Heart right ventricle (tissue), 16 donors: ENCODE data around the gene UBE2I. TPM values are rescaled to one million over a fixed set of nuclear protein-coding genes. Genes with fewer than 3 reads are reported as not detected.

Experiments
- ATAC-seq, 8 donors: fragments of 200-7000 bp; cut with Tn5 transposase; one replicate each; pipeline ENCODE4 v1.9.1; 2020; ENCODE audit warnings: mild to moderate bottlenecking in 8 of 8, moderate library complexity in 8 of 8, moderate number of reproducible peaks in 1 of 8
- DNase-seq, 2 donors: peaks; one replicate each; pipeline ENCODE4 v3.0.0-alpha.2; 2020
- H3K27ac ChIP-seq, 10 donors: fragments of 200-600 bp; sonication (generic) in 2 of 10; one replicate each; pipeline versions ENCODE4 v1.5.0 to v1.8.0; 2020 to 2022; ENCODE audit warnings: mild to moderate bottlenecking in 3 of 10
- H3K27me3 ChIP-seq, 7 donors: fragments of 200-600 bp; one replicate each; pipeline ENCODE4 v1.8.0; 2021 to 2022; ENCODE audit warnings: mild to moderate bottlenecking in 2 of 7
- H3K36me3 ChIP-seq, 9 donors: fragments of 200-600 bp; sonication (generic) in 1 of 9; one replicate each; pipeline versions ENCODE4 v1.5.0 to v1.8.0; 2020 to 2022; ENCODE audit warnings: mild to moderate bottlenecking in 2 of 9
- H3K4me1 ChIP-seq, 9 donors: fragments of 200-600 bp; sonication (generic) in 1 of 9; one replicate each; pipeline versions ENCODE4 v1.5.0 to v1.8.0; 2020 to 2022; ENCODE audit warnings: mild to moderate bottlenecking in 4 of 9
- H3K4me3 ChIP-seq, 10 donors: fragments of 200-600 bp; sonication (generic) in 2 of 10; one replicate each; pipeline versions ENCODE4 v1.5.0 to v1.8.0; 2020 to 2022; ENCODE audit warnings: mild to moderate bottlenecking in 7 of 10, moderate library complexity in 2 of 10
- H3K9me3 ChIP-seq, 11 donors: fragments of 200-600 bp in 10 of 11; sonication (generic) in 2 of 11; one replicate each; pipeline versions ENCODE4 v1.5.0 to v1.8.0; 2013 to 2022; ENCODE audit warnings: mild to moderate bottlenecking in 2 of 11, control low read depth in 1 of 11, moderate library complexity in 1 of 11
- WGBS, 2 donors: extraction: QIAGEN DNeasy Blood & Tissue Kit; methylation state at CpG; one replicate each; pipeline ENCODE4 v1.1.7; 2013; ENCODE audit warnings: inconsistent platforms in 1 of 2; 5-methylcytosine and 5-hydroxymethylcytosine counted together
- intact Hi-C, 10 donors: fragments of 100-400 bp; cut with DNase I; formaldehyde crosslinking; loops; one replicate each; pipeline versions ENCODE4 v1.11.1 to v1.14.2; 2022
- polyA plus RNA-seq, 2 donors: library from polyadenylated mRNA; stranded (reverse); fragments of 200-250 nt; gene quantifications; one replicate each; pipeline ENCODE4 v1.2.3, GENCODE V29; 2013
- total RNA-seq, 10 donors: library from RNA; stranded (reverse); fragmentation: NEBNext Ultra II Directional in 3 of 10; extraction: Animal tissue kit (Norgen Biotek cat#: 25700) in 3 of 10; gene quantifications; one replicate each; pipeline versions ENCODE4 v1.2.1 to v1.2.4, GENCODE V29; 2021 to 2023
- TF ChIP-seq, protein P1 (sequence below), 9 donors: fragments of 200-600 bp; sonication (generic) in 2 of 9; IDR thresholded peaks; one replicate each; pipeline versions ENCODE4 v1.5.0 to v1.8.0; 2021 to 2022; ENCODE audit warnings: antibody characterized with exemption in 9 of 9, mild to moderate bottlenecking in 5 of 9, moderate library complexity in 1 of 9
- donor health status: Arrhythmogenic right ventricular cardiomyopathy.
- donor health status: ischemic (EF 13 %, LVEDD 7.1; RV severe dilation, severe dysfunction).
- donor health status: healthy with polysubstance abuse.
- donor health status: DM: no; HTN: yes; CAD: no.
- donor health status: DM: no; HTN: no; CAD: no.
- donor health status: ischemic (EF 25% LVEDD 6.9; RV normal size, moderate dysfunction).
- donor health status: ischemic (EF 25% LVEDD 5.7; RV mildly dilated, moderate dysfunction).
- donor health status: healthy.
- donor health status: DM: yes; HTN: yes; CAD: no.
- donor health status: Ischemic cardiomyopathy.
- donor health status: ischemic (EF 35%, LVEDD 5.7; RV mildly dilated, moderate dysfunction).
- donor health status: nonischemic (EF 11% LVEDD 7.7; RV severe dilation, severe dysfunction).
- donor health status: DM: yes; HTN: yes; CAD: no.
- donor health status: PGD.
- donor health status: ischemic (EF 29% LVEDD 5.4; RV normal size, mild dysfunction).
- donor health status: nonischemic (EF 23%, LVEDD 6.1; RV moderate dilation, normal function).

The UBE2I gene
- total and polyA plus RNA-seq, 12 donors = 63.1 to 99.8 (median 83.6) TPM

DNA sequence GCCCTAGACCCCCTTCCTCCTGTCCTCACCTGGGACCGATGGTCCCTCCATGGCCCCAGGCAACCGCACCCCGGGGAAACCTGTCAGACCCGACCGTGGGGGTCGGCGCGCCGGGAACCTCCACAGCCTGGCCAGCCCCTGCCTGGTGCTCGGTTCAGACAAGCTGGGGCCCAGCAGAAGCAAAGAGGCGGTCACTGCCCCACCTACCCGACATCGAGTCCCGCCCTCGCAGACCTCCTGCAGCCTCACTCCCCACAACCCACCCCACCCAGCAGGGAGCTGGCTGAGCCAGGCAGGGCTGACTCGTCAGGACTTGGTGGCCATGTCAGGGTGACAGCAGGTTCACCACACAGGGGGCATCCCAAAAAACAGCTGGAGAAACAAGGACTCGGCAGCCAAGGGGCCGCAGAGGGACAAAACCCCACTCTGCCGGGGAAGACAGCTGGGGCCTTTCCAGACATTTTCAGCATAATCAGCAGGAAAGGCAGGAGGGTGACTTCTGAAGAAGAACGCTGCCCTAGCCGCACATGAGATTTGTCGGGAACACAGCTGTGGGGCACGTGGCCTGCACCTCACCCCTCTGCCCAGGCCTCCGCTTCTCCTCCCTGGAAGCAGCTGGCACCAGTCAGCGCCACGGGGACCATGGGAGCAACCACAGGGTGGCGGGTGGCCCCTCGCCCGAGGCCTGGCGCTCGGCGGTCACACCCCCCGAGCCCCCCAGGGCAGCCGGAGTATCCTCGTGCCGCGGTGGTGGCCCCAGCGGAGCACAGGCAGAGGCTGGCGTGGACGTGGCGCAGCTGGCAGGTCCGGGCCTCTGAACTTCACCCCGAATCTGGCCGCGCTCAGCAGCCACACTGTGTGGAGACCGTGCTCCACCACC is 65.2 kb downstream of the UBE2I start:
- peaks cover 7 to 22% (median 17%) of the 10 kb centered on the region in 9 donors for H3K4me1 ChIP-seq
- H3K27me3 ChIP-seq = no peaks in the 10 kb centered on the region
- intact Hi-C loops = no loop called here
- DNase-seq (no peak), ATAC-seq (no peak)
- H3K27ac ChIP-seq = no peak overlapping the region
- no peak overlapping the region for H3K4me3 ChIP-seq
- TF ChIP-seq, protein P1, sequence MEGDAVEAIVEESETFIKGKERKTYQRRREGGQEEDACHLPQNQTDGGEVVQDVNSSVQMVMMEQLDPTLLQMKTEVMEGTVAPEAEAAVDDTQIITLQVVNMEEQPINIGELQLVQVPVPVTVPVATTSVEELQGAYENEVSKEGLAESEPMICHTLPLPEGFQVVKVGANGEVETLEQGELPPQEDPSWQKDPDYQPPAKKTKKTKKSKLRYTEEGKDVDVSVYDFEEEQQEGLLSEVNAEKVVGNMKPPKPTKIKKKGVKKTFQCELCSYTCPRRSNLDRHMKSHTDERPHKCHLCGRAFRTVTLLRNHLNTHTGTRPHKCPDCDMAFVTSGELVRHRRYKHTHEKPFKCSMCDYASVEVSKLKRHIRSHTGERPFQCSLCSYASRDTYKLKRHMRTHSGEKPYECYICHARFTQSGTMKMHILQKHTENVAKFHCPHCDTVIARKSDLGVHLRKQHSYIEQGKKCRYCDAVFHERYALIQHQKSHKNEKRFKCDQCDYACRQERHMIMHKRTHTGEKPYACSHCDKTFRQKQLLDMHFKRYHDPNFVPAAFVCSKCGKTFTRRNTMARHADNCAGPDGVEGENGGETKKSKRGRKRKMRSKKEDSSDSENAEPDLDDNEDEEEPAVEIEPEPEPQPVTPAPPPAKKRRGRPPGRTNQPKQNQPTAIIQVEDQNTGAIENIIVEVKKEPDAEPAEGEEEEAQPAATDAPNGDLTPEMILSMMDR (IDR thresholded peaks at IDR 0.05) = no peak
- 93 to 95% methylated on average over 45 to 46 of the region's 46 CpGs for WGBS, 2 donors
- no peaks in the 10 kb centered on the region for H3K9me3 ChIP-seq
- peaks cover 0 to 36% (median 3%) of the 10 kb centered on the region in 9 donors for H3K36me3 ChIP-seq

DNA sequence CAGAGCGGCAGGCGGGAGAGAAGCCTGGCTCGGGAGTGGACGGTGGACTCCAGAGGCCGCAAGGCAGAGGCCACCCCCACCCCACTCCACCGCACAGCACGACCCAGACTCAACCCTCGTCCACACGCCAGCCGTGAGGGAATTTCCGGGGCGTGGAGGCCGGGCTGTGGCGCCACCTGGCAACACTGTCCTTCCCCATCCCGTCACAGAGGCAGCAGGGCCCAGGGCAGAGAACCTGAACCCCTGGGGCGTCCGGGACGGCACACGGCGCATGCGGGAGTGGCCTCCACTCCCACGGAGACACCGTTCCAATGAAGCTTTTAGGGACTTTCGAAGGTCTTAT is 65.8 kb downstream of the UBE2I start:
- H3K27me3 ChIP-seq = no peaks in the 10 kb centered on the region
- no peak overlapping the region for H3K27ac ChIP-seq
- DNase-seq (no peak), ATAC-seq (no peak)
- no peak overlapping the region for H3K4me3 ChIP-seq
- intact Hi-C loops = no loop called here
- peaks cover 7 to 26% (median 17%) of the 10 kb centered on the region in 9 donors for H3K4me1 ChIP-seq
- WGBS, 2 donors = 90 to 93% methylated on average over 24 of the region's 24 CpGs
- peaks cover 0 to 29% (median 0%) of the 10 kb centered on the region in 9 donors for H3K36me3 ChIP-seq
- TF ChIP-seq, protein P1 (IDR thresholded peaks at IDR 0.05) = no peak
- no peaks in the 10 kb centered on the region for H3K9me3 ChIP-seq

DNA sequence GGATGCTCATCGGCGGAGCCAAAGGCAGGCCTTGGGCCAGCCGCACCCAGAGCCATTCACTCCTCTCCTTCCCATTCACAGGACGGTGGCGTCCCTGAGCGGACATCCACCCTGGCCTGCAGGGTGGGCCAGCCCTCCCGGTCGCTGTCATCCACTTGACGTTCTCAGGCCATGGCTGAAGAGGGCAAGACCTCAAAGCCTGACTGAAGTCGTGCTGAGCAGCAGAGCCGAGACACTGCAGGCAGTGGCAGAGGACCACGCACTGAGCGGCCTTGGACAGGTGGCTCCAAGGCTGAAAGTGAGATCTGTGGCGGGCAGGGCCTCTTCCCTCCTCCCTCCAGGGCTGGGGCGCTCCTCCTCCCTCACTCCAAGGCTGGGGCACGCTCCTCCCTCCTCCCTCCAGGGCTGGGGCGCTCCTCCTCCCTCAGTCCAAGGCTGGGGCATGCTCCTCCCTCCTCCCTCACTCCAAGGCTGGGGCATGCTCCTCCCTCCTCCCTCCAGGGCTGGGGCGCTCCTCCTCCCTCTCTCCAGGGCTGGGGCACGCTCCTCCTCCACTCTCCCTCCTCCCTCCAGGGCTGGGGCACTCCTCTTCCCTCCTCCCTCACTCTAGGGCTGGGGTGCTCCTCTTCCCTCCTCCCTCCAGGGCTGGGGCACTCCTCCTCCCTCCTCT is 66.4 kb downstream of the UBE2I start:
- intact Hi-C loops = no loop called here
- H3K27me3 ChIP-seq = no peaks in the 10 kb centered on the region
- peaks cover 7 to 26% (median 17%) of the 10 kb centered on the region in 9 donors for H3K4me1 ChIP-seq
- 89 to 93% methylated on average over 18 to 19 of the region's 19 CpGs for WGBS, 2 donors
- DNase-seq (no peak), ATAC-seq (no peak)
- H3K9me3 ChIP-seq = no peaks in the 10 kb centered on the region
- TF ChIP-seq, protein P1 (IDR thresholded peaks at IDR 0.05) = no peak
- H3K4me3 ChIP-seq = no peak overlapping the region
- no peak overlapping the region for H3K27ac ChIP-seq
- peaks cover 0 to 29% (median 0%) of the 10 kb centered on the region in 9 donors for H3K36me3 ChIP-seq

Other genes with a start within 250 kb of the UBE2I start
- 10 to 100 TPM in 3 of 10 donors, 1 to 10 TPM in 7; 2.1 to 32.0 (median 6.5) TPM for gene SSTR5, start 236.9 kb upstream of the UBE2I start, total RNA-seq
- gene SSTR5, start 236.9 kb upstream of the UBE2I start, polyA plus RNA-seq = 1 to 10 TPM in 1 of 2 donors, under 1 TPM in 1; 0.39 to 1.4 TPM
- under 1 TPM in 1 of 10 donors, not detected in 9; 0.15 TPM for gene C1QTNF8, start 213.4 kb upstream of the UBE2I start, total RNA-seq
- gene C1QTNF8, start 213.4 kb upstream of the UBE2I start, polyA plus RNA-seq = not detected
- 1 to 10 TPM; 1.7 to 6.0 (median 2.2) TPM for gene CACNA1H, start 156.5 kb upstream of the UBE2I start, total RNA-seq
- gene CACNA1H, start 156.5 kb upstream of the UBE2I start, polyA plus RNA-seq = 1 to 10 TPM; 7.1 to 8.7 TPM
- gene TPSG1, start 84.4 kb upstream of the UBE2I start, total RNA-seq = under 1 TPM in 1 of 10 donors, not detected in 9; 0.37 TPM
- gene TPSG1, start 84.4 kb upstream of the UBE2I start, polyA plus RNA-seq = under 1 TPM in 1 of 2 donors, not detected in 1; 0.06 TPM
- 1 to 10 TPM in 7 of 10 donors, under 1 TPM in 3; 0.33 to 5.2 (median 1.8) TPM for gene TPSB2, start 79.5 kb upstream of the UBE2I start, total RNA-seq
- 1 to 10 TPM; 1.7 to 6.4 TPM for gene TPSB2, start 79.5 kb upstream of the UBE2I start, polyA plus RNA-seq
- gene TPSAB1, start 68.9 kb upstream of the UBE2I start, total RNA-seq = 10 to 100 TPM in 1 of 10 donors, 1 to 10 TPM in 7, under 1 TPM in 2; 0.53 to 11.4 (median 2.2) TPM
- 1 to 10 TPM; 1.5 to 5.8 TPM for gene TPSAB1, start 68.9 kb upstream of the UBE2I start, polyA plus RNA-seq
- under 1 TPM in 3 of 10 donors, not detected in 7; 0.28 to 0.44 (median 0.33) TPM for gene TPSD1, start 53.6 kb upstream of the UBE2I start, total RNA-seq
- under 1 TPM; 0.12 to 0.51 TPM for gene TPSD1, start 53.6 kb upstream of the UBE2I start, polyA plus RNA-seq
- gene BAIAP3, start 24.0 kb downstream of the UBE2I start, total RNA-seq = 1 to 10 TPM in 9 of 10 donors, under 1 TPM in 1; 0.37 to 3.8 (median 2.0) TPM
- gene BAIAP3, start 24.0 kb downstream of the UBE2I start, polyA plus RNA-seq = 1 to 10 TPM; 1.4 to 6.8 TPM
- gene TSR3, start 42.2 kb downstream of the UBE2I start, total RNA-seq = 10 to 100 TPM; 41.5 to 63.6 (median 56.0) TPM
- 10 to 100 TPM; 43.7 to 83.4 TPM for gene TSR3, start 42.2 kb downstream of the UBE2I start, polyA plus RNA-seq
- gene GNPTG, start 42.3 kb downstream of the UBE2I start, total RNA-seq = 10 to 100 TPM; 24.8 to 43.4 (median 29.9) TPM
- gene GNPTG, start 42.3 kb downstream of the UBE2I start, polyA plus RNA-seq = 10 to 100 TPM; 44.5 to 56.3 TPM
- gene UNKL, start 105.1 kb downstream of the UBE2I start, total RNA-seq = 10 to 100 TPM in 7 of 10 donors, 1 to 10 TPM in 3; 6.8 to 20.4 (median 11.4) TPM
- 10 to 100 TPM in 1 of 2 donors, 1 to 10 TPM in 1; 3.3 to 11.6 TPM for gene UNKL, start 105.1 kb downstream of the UBE2I start, polyA plus RNA-seq
- gene UQCC4, start 111.1 kb downstream of the UBE2I start, total RNA-seq = 10 to 100 TPM in 9 of 10 donors, 1 to 10 TPM in 1; 7.8 to 14.9 (median 12.5) TPM
- 10 to 100 TPM in 1 of 2 donors, 1 to 10 TPM in 1; 9.0 to 30.5 TPM for gene UQCC4, start 111.1 kb downstream of the UBE2I start, polyA plus RNA-seq
- under 1 TPM in 4 of 10 donors, not detected in 6; 0.32 to 0.61 (median 0.47) TPM for gene PERCC1, start 121.4 kb downstream of the UBE2I start, total RNA-seq
- under 1 TPM; 0.04 to 0.59 TPM for gene PERCC1, start 121.4 kb downstream of the UBE2I start, polyA plus RNA-seq
- gene CCDC154, start 134.9 kb downstream of the UBE2I start, total RNA-seq = 1 to 10 TPM in 4 of 10 donors, under 1 TPM in 6; 0.17 to 2.7 (median 0.75) TPM
- 1 to 10 TPM in 1 of 2 donors, under 1 TPM in 1; 0.49 to 5.9 TPM for gene CCDC154, start 134.9 kb downstream of the UBE2I start, polyA plus RNA-seq
- 10 to 100 TPM; 29.9 to 60.1 (median 35.1) TPM for gene CLCN7, start 165.4 kb downstream of the UBE2I start, total RNA-seq
- 10 to 100 TPM; 29.5 to 60.6 TPM for gene CLCN7, start 165.4 kb downstream of the UBE2I start, polyA plus RNA-seq
- not detected for gene PTX4, start 179.3 kb downstream of the UBE2I start, total RNA-seq
- not detected for gene PTX4, start 179.3 kb downstream of the UBE2I start, polyA plus RNA-seq
- 10 to 100 TPM; 14.5 to 22.0 (median 19.7) TPM for gene TELO2, start 183.7 kb downstream of the UBE2I start, total RNA-seq
- gene TELO2, start 183.7 kb downstream of the UBE2I start, polyA plus RNA-seq = 10 to 100 TPM; 27.4 to 50.5 TPM
- 10 to 100 TPM; 10.7 to 24.4 (median 18.1) TPM for gene TMEM204, start 224.0 kb downstream of the UBE2I start, total RNA-seq
- 10 to 100 TPM; 37.5 to 49.9 TPM for gene TMEM204, start 224.0 kb downstream of the UBE2I start, polyA plus RNA-seq